GM19240 (cell line): ENCODE data around the gene PSG11.
"Not testable (repeated sequence)": the region's sequence is repeated elsewhere in the genome, so short reads cannot be mapped to it uniquely, and the experiment has no call there.

ENCODE experiments used
- DNase-seq: peaks from one replicate; pipeline ENCODE4 v3.0.0; 2011; ENCODE audit warnings: low spot score; ENCODE audit not compliant: insufficient read length

PSG11 gene

GRCh38 chr19:42989186-42989585 lies 37.1 kb downstream of the PSG11 start:
- DNase-seq, result not testable (repeated sequence)

DNA sequence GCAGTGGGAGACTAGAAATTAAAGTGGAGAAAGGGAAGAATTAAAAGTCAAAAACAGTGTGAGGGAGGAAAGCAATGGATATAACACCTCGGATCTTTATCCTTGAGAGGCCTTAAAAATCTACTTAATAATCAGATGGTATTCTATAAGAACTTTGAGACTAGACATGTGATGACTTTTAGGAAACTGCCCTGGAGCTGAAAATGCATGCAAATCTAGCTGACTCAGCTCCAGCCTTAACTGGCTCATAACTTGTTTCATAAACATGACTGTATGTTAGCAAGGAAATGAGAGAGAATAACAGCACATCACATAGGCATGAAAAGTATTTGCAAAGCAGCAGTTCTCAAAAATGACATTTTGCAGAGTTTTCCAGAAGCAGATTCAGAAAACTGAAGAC lies 38.1 kb downstream of the PSG11 start:
- not testable (repeated sequence) for DNase-seq

GRCh38 chr19:42985588-42985987 lies 40.7 kb downstream of the PSG11 start:
- DNase-seq, result no peak

GRCh38 chr19:42982111-42982510 lies 44.2 kb downstream of the PSG11 start:
- DNase-seq, result not testable (repeated sequence)

DNA sequence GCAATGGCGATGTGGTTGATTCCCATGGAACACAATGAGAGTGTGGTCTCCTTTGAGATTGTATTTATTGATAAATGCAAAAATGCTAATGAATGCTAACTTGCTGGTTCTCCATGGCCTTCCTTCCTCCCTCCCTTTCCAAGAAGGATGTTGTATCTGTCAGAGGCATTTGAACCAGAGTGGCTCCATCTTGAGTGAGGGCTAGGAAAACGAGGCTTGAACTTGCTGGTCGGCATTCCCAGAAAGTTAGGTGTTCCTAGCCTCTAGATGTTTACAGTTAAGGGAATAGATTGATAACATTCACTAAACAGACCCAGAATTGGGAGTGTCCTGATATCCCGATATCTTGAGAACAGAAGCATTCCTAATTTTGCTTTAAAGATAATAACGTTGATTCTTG lies 54.8 kb downstream of the PSG11 start:
- DNase-seq, result not testable (repeated sequence)

DNA sequence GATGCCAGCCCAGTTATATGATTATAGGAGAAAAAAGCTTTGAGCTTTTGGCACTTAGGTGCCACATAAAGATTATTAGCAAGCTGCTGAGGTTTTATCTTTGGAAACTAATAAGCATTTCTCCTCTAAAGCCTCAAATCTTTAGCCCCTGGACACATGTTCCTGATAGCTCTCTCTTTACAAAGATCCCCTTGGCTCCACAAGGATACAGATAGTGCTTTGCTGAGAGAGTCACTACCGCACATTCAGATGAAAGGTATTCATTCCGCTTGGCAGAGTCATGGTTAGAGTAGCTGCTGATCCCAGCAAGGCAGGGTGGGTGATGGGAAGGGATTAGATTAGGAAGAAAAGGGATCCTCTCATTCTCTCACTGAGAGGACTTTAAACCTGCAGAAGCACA lies 61.1 kb downstream of the PSG11 start:
- DNase-seq, result no peak

DNA sequence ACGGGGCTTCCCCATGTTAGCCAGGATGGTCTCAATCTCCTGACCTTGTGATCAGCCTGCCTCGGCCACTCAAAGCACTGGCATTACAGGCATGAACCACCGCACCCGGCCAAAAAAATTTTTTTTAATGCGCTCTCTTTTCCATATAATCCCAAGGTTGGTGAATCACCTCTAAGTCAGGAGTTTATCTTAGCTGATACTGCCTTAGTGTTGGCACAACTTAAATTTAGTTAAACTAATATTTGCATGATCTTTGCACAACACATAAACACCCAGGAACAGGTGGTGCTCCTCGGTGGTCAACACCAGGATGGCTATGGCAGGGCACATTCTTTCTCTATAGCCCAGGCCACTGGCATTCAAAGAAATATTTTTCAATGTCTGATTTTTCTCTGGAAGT lies 65.2 kb downstream of the PSG11 start:
- DNase-seq, result no peak
